CD4-positive, alpha-beta T cell treated with Interleukin-6 at 100 ng/mL for 8 hours (primary cell): ENCODE results near the gene ARHGDIG.
A peak's percentile ranks its signal among the peaks of the same experiment; 100 is the strongest.

Experiments used
- DNase-seq: peaks from one replicate; pipeline ENCODE4 v3.0.0-alpha.2; 2020; ENCODE audit warnings: mixed read lengths, low spot score

ARHGDIG gene

GRCh38 chr16:301235-301634 is 20.8 kb downstream of the ARHGDIG start:
- no peak for DNase-seq

GRCh38 chr16:301950-302349 is 21.6 kb downstream of the ARHGDIG start:
- DNase-seq = no peak

GRCh38 chr16:303760-304505 is 23.5 kb downstream of the ARHGDIG start:
- no peak for DNase-seq

- no peak for DNase-seq
Observed at GRCh38 chr16:305916-306626, 25.7 kb downstream of the ARHGDIG start.

- DNase-seq = no peak
Observed at GRCh38 chr16:306911-307370, 26.6 kb downstream of the ARHGDIG start.

- DNase-seq = no peak
Observed at GRCh38 chr16:307691-308312, 27.4 kb downstream of the ARHGDIG start.

- peak; percentile 19 for DNase-seq
Observed at GRCh38 chr16:309476-309875, 29.1 kb downstream of the ARHGDIG start.

- DNase-seq = no peak
Observed at GRCh38 chr16:311725-312124, 31.3 kb downstream of the ARHGDIG start.

- no peak for DNase-seq
Observed at GRCh38 chr16:314351-314750, 34.0 kb downstream of the ARHGDIG start.

GRCh38 chr16:314795-315299 is 34.5 kb downstream of the ARHGDIG start:
- no peak for DNase-seq

GRCh38 chr16:316741-317464 is 36.5 kb downstream of the ARHGDIG start:
- DNase-seq = no peak

- DNase-seq = no peak
Observed at GRCh38 chr16:317583-317982, 37.2 kb downstream of the ARHGDIG start.

GRCh38 chr16:318628-319027 is 38.2 kb downstream of the ARHGDIG start:
- no peak for DNase-seq

- no peak for DNase-seq
Observed at GRCh38 chr16:320206-320605, 39.8 kb downstream of the ARHGDIG start.

- no peak for DNase-seq
Observed at GRCh38 chr16:321532-321931, 41.1 kb downstream of the ARHGDIG start.

- no peak for DNase-seq
Observed at GRCh38 chr16:322476-323143, 42.2 kb downstream of the ARHGDIG start.

GRCh38 chr16:324201-324450 is 43.7 kb downstream of the ARHGDIG start:
- DNase-seq = no peak

- DNase-seq = peak; percentile 69
Observed at GRCh38 chr16:324451-325334, 44.3 kb downstream of the ARHGDIG start.

GRCh38 chr16:325375-326145 is 45.2 kb downstream of the ARHGDIG start:
- DNase-seq = no peak

GRCh38 chr16:330741-331140 is 50.4 kb downstream of the ARHGDIG start:
- DNase-seq = no peak
